H1 (cell line): Measurements from ENCODE around the gene CAP2. TPM values are rescaled to one million over a fixed set of nuclear protein-coding genes. Genes with fewer than 3 reads are reported as not detected.

Source experiments
- KDM4A ChIP-seq: IDR thresholded peaks from one replicate; pipeline ENCODE4 v1.7.1; 2012; ENCODE audit warnings: low read depth, mild to moderate bottlenecking, moderate library complexity, low read length, inconsistent platforms; ENCODE audit not compliant: severe bottlenecking
- polyA plus RNA-seq, 7 experiments: library from polyadenylated mRNA; depleted of rRNA in 3 of 7; stranded (reverse) in 5 of 7; unstranded in 2 of 7; fragments of >200 nt in 5 of 7; fragments of 200-250 nt in 2 of 7; gene quantifications; 1 replicate in 5 of 7; 2 replicates in 1 of 7; 4 replicates in 1 of 7; pipeline versions ENCODE4 v1.2.1 to v1.2.3, GENCODE V29; 2011 to 2013; ENCODE audit warnings: missing spikeins in 2 of 7, mixed read lengths in 2 of 7
- total RNA-seq: library from RNA; stranded (reverse); fragmentation: NEBNext Ultra II Directional; extraction: Animal tissue kit (Norgen Biotek cat#: 25700); gene quantifications from 2 replicates; pipeline ENCODE4 v1.2.1, GENCODE V29; 2021

The CAP2 gene
- total and polyA plus RNA-seq, 2 of the 8 experiments (the other 6 are each of a cell fraction or from before 2014, with no cell fraction given) = 7.2 to 10.0 TPM

GRCh38 chr6:17602888-17603287 is 209.5 kb downstream of the CAP2 start (continued):
- no peak for TF ChIP-seq KDM4A
